Measurements from ENCODE around the gene SMTN. TPM values are rescaled to one million over a fixed set of nuclear protein-coding genes. Genes with fewer than 3 reads are reported as not detected.

Gene SMTN
- total and polyA plus RNA-seq, 2 donors (not counting 3 experiments of a cell fraction or from before 2014, with no cell fraction given): 59.0 to 197 TPM

DNA sequence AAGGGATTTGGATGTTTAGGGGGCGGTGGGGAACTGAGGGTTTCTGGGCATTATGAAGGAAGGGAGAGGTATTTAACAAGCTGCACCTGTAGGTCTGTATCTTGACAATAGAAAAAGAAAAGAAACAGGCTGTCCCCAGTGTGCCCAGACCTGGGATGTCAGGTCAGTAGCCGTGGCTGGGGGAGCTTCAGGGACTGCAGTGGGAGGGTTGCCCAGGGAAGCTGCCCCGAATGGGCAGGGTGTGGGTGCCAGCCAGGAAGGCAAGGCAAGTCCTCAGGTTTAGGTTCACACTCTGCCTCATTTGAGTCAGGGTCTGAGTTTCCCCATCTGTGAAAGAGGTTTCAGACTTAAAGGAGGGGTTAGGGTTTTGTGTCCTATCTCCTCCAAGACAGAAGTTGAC, 43.2 kb downstream of the SMTN start:
- ChIA-PET POLR2A (no interaction called here), CTCF (interaction anchor here (0.7 to 2.2 kb wide), 7 partner anchors 12 to 106 kb away, joined by 3 to 12 read pairs (median 3); partner anchors contain the start of gene SELENOM)
- Histone ChIP-seq H3K27ac (ENCODE audit: insufficient read depth, low read depth, low read length) (no peak overlapping the region), H3K79me2 (ENCODE audit: control insufficient read depth, insufficient read depth, low read length) (no peaks in the 10 kb centered on the region), H3K9me1 (replicated peaks; ENCODE audit: control insufficient read depth, extremely low read depth, insufficient read depth, low read length) (no peaks in the 10 kb centered on the region), H3K27me3 (ENCODE audit: control insufficient read depth in 2 of 2, insufficient read depth in 2 of 2, low read length in 2 of 2) (peaks cover 0 to 4% of the 10 kb centered on the region in 2 experiments), H4K20me1 (replicated peaks; ENCODE audit: control insufficient read depth, extremely low read depth, insufficient read depth, low read length) (no peaks in the 10 kb centered on the region), H3K4me3 (replicated peaks in 1 of 3; ENCODE audit: insufficient read depth in 1 of 3, low read depth in 1 of 3, low read length in 3 of 3) (no peak overlapping the region), H3K9me3 (replicated peaks; ENCODE audit: control insufficient read depth, insufficient read depth, low read length) (no peaks in the 10 kb centered on the region), H3K36me3 (ENCODE audit: control insufficient read depth in 2 of 2, extremely low read depth in 1 of 2, insufficient read depth in 2 of 2, low read length in 2 of 2) (no peaks in the 10 kb centered on the region), H2AFZ (ENCODE audit: low read depth, low read length) (no peak overlapping the region), H3K9ac (replicated peaks; ENCODE audit: extremely low read depth, insufficient read depth, low read length) (no peak overlapping the region), H3K4me1 (ENCODE audit: control insufficient read depth, extremely low read depth, insufficient read depth, low read length) (no peaks in the 10 kb centered on the region), H3K4me2 (ENCODE audit: insufficient read depth, low read length) (no peak overlapping the region)
- FAIRE-seq: no peak
- DNase-seq (ENCODE audit: low read depth, low spot score): no peak
- BruUV-seq (replicated peaks): no TSS peak
- no peak for TF ChIP-seq GATA2 (IDR thresholded peaks at IDR 0.05; ENCODE audit: insufficient read depth, insufficient read length, low read depth, low read length)
- no peak for TF ChIP-seq FOS (IDR thresholded peaks at IDR 0.05; ENCODE audit: borderline replicate concordance, insufficient read depth, low read length)
- TF ChIP-seq MYC (IDR thresholded peaks at IDR 0.05; ENCODE audit: low read depth, low read length): no peak
- TF ChIP-seq EZH2 (IDR thresholded peaks at IDR 0.05; ENCODE audit: borderline replicate concordance, low read depth, low read length, severe bottlenecking): no peak
- TF ChIP-seq POLR2AphosphoS5 (IDR thresholded peaks at IDR 0.05; ENCODE audit: insufficient read depth, low read depth, low read length): no peak
- no peak for TF ChIP-seq POLR2A (IDR thresholded peaks at IDR 0.05; ENCODE audit: low read depth, low read length)
- TF ChIP-seq JUN (IDR thresholded peaks at IDR 0.05; ENCODE audit: borderline replicate concordance, insufficient read depth, insufficient read length, low read depth): no peak
- TF ChIP-seq, protein P1, sequence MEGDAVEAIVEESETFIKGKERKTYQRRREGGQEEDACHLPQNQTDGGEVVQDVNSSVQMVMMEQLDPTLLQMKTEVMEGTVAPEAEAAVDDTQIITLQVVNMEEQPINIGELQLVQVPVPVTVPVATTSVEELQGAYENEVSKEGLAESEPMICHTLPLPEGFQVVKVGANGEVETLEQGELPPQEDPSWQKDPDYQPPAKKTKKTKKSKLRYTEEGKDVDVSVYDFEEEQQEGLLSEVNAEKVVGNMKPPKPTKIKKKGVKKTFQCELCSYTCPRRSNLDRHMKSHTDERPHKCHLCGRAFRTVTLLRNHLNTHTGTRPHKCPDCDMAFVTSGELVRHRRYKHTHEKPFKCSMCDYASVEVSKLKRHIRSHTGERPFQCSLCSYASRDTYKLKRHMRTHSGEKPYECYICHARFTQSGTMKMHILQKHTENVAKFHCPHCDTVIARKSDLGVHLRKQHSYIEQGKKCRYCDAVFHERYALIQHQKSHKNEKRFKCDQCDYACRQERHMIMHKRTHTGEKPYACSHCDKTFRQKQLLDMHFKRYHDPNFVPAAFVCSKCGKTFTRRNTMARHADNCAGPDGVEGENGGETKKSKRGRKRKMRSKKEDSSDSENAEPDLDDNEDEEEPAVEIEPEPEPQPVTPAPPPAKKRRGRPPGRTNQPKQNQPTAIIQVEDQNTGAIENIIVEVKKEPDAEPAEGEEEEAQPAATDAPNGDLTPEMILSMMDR (IDR thresholded peaks at IDR 0.05; ENCODE audit: extremely low read depth in 1 of 2, insufficient read depth in 1 of 2, low read depth in 1 of 2, low read length in 2 of 2): no peak
- TF ChIP-seq, protein P2, sequence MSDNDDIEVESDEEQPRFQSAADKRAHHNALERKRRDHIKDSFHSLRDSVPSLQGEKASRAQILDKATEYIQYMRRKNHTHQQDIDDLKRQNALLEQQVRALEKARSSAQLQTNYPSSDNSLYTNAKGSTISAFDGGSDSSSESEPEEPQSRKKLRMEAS (IDR thresholded peaks at IDR 0.05; ENCODE audit: insufficient read depth, insufficient read length): no peak
- intact Hi-C loops (cut with micrococcal nuclease): no loop called here
- dilution Hi-C loops (cut with MboI; ENCODE audit: extremely low pct_ligation_motif_present, low sequenced_read_pairs): no loop called here
